Stimulated activated CD8-positive, alpha-beta memory T cell treated with anti-CD3 and anti-CD28 coated beads, Interleukin-15, amount 100 ng/mL, for 24 hours (primary cell): Measurements from ENCODE around the gene SLAIN2.

Experiments used
- DNase-seq: peaks from one replicate; pipeline ENCODE4 v3.0.0-alpha.2; 2020; ENCODE audit warnings: low read depth

Gene SLAIN2

GRCh38 chr4:48370260-48371134, 29.2 kb downstream of the SLAIN2 start:
- no peak for DNase-seq

GRCh38 chr4:48372272-48372671, 30.9 kb downstream of the SLAIN2 start:
- DNase-seq, result no peak

GRCh38 chr4:48375651-48376304, 34.4 kb downstream of the SLAIN2 start:
- no peak for DNase-seq

- no peak for DNase-seq
Measured at GRCh38 chr4:48379587-48380180, 38.4 kb downstream of the SLAIN2 start.

GRCh38 chr4:48380583-48381167, 39.3 kb downstream of the SLAIN2 start:
- no peak for DNase-seq

GRCh38 chr4:48388525-48389154, 47.3 kb downstream of the SLAIN2 start:
- no peak for DNase-seq

- no peak for DNase-seq
Measured at GRCh38 chr4:48396043-48396442, 54.7 kb downstream of the SLAIN2 start.

- DNase-seq, result no peak
Measured at GRCh38 chr4:48400416-48400815, 59.1 kb downstream of the SLAIN2 start.

GRCh38 chr4:48403358-48403757, 62.0 kb downstream of the SLAIN2 start:
- no peak for DNase-seq

- DNase-seq, result no peak
Measured at GRCh38 chr4:48403779-48404178, 62.5 kb downstream of the SLAIN2 start.

- no peak for DNase-seq
Measured at GRCh38 chr4:48405924-48406323, 64.6 kb downstream of the SLAIN2 start.

- no peak for DNase-seq
Measured at GRCh38 chr4:48409203-48409602, 67.9 kb downstream of the SLAIN2 start.

GRCh38 chr4:48410812-48411211, 69.5 kb downstream of the SLAIN2 start:
- no peak for DNase-seq

- no peak for DNase-seq
Measured at GRCh38 chr4:48420144-48420543, 78.8 kb downstream of the SLAIN2 start.

- DNase-seq, result no peak
Measured at GRCh38 chr4:48421101-48421500, 79.8 kb downstream of the SLAIN2 start.

- DNase-seq, result no peak
Measured at GRCh38 chr4:48428926-48429325, 87.6 kb downstream of the SLAIN2 start.

- no peak for DNase-seq
Measured at GRCh38 chr4:48429709-48430474, 88.6 kb downstream of the SLAIN2 start.

GRCh38 chr4:48431401-48431800, 90.1 kb downstream of the SLAIN2 start:
- DNase-seq, result no peak

- DNase-seq, result no peak
Measured at GRCh38 chr4:48432017-48432416, 90.7 kb downstream of the SLAIN2 start.

GRCh38 chr4:48436318-48436717, 95.0 kb downstream of the SLAIN2 start:
- no peak for DNase-seq

GRCh38 chr4:48439988-48440387, 98.7 kb downstream of the SLAIN2 start:
- DNase-seq, result no peak
